ENCODE results near the gene GAA.

GRCh38 chr17:80065478-80066170 lies 35.8 kb upstream of the GAA start:
- TF ChIP-seq EZH2phosphoT487 (IDR thresholded peaks at IDR 0.05; ENCODE audit: borderline replicate concordance, low read depth): no peak
- no peak for TF ChIP-seq CTCF (IDR thresholded peaks at IDR 0.05)
- TF ChIP-seq MAX (IDR thresholded peaks at IDR 0.05; ENCODE audit: low read depth): no peak
- TF ChIP-seq SIN3A (IDR thresholded peaks at IDR 0.05; ENCODE audit: borderline replicate concordance, low read depth, low read length): no peak
- TF ChIP-seq MEF2A (IDR thresholded peaks at IDR 0.05; ENCODE audit: borderline replicate concordance, low read depth): no peak
- no peak for TF ChIP-seq TAF1 (IDR thresholded peaks at IDR 0.05; ENCODE audit: borderline replicate concordance, low read depth, low read length)
- TF ChIP-seq YY1 (IDR thresholded peaks at IDR 0.05; ENCODE audit: low read depth): no peak
- TF ChIP-seq GATA2 (CRISPR knock-in tag; IDR thresholded peaks at IDR 0.05): no peak
